Hepatocyte (in vitro differentiated cells): ENCODE results near the gene ATP5PF.

Experiments
- EZH2 ChIP-seq: fragments of 200-600 bp; sonication (generic); IDR thresholded peaks from 2 replicates; pipeline ENCODE4 v1.6.1; 2016; ENCODE audit warnings: antibody characterized with exemption, mild to moderate bottlenecking, borderline replicate concordance
- TF ChIP-seq, protein P1 (sequence below): fragments of 200-600 bp; sonication (generic); IDR thresholded peaks from 2 replicates; pipeline ENCODE4 v1.5.1; 2016; ENCODE audit warnings: antibody characterized with exemption, mild to moderate bottlenecking; ENCODE audit not compliant: poor library complexity

GRCh38 chr21:25742900-25743299 lies 8.2 kb upstream of the ATP5PF start:
- TF ChIP-seq, protein P1, sequence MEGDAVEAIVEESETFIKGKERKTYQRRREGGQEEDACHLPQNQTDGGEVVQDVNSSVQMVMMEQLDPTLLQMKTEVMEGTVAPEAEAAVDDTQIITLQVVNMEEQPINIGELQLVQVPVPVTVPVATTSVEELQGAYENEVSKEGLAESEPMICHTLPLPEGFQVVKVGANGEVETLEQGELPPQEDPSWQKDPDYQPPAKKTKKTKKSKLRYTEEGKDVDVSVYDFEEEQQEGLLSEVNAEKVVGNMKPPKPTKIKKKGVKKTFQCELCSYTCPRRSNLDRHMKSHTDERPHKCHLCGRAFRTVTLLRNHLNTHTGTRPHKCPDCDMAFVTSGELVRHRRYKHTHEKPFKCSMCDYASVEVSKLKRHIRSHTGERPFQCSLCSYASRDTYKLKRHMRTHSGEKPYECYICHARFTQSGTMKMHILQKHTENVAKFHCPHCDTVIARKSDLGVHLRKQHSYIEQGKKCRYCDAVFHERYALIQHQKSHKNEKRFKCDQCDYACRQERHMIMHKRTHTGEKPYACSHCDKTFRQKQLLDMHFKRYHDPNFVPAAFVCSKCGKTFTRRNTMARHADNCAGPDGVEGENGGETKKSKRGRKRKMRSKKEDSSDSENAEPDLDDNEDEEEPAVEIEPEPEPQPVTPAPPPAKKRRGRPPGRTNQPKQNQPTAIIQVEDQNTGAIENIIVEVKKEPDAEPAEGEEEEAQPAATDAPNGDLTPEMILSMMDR, result no peak
- TF ChIP-seq EZH2, result no peak
